HG03442 (cell line): ENCODE data around the gene DNAAF6.
"Not testable (repeated sequence)": the region's sequence is repeated elsewhere in the genome, so short reads cannot be mapped to it uniquely, and the experiment has no call there.

Experiments used
- ATAC-seq: cut with Tn5 transposase; IDR thresholded peaks from one replicate; pipeline ENCODE4 v1.9.1; 2021; ENCODE audit warnings: mild to moderate bottlenecking, moderate library complexity; ENCODE audit not compliant: unreplicated experiment

The DNAAF6 gene

GRCh38 chrX:107205770-107206696 lies at the start of gene DNAAF6, which contains the start of gene NUP62CL:
Gene DNAAF6 (plus strand): TSS chrX:107206611. CDS start chrX:107212876, 6,265 bp downstream.
Gene NUP62CL (minus strand): TSS chrX:107206433. CDS start chrX:107175146, 31,287 bp downstream.
- peak; percentile 97 for ATAC-seq

- ATAC-seq: not testable (repeated sequence)
Measured at GRCh38 chrX:107157618-107158017, 48.8 kb upstream of the DNAAF6 start.

GRCh38 chrX:107167163-107167921 lies 39.1 kb upstream of the DNAAF6 start:
- ATAC-seq: no peak

- no peak for ATAC-seq
Measured at GRCh38 chrX:107168257-107168656, 38.2 kb upstream of the DNAAF6 start.

- ATAC-seq: no peak
Measured at GRCh38 chrX:107168712-107169111, 37.7 kb upstream of the DNAAF6 start.

GRCh38 chrX:107171369-107172102 lies 34.9 kb upstream of the DNAAF6 start:
- ATAC-seq: no peak

GRCh38 chrX:107197319-107197718 lies 9.1 kb upstream of the DNAAF6 start:
- no peak for ATAC-seq

- not testable (repeated sequence) for ATAC-seq
Measured at GRCh38 chrX:107198074-107198473, 8.3 kb upstream of the DNAAF6 start.

GRCh38 chrX:107199491-107199890 lies 6.9 kb upstream of the DNAAF6 start:
- no peak for ATAC-seq

GRCh38 chrX:107204068-107204605 lies 2.3 kb upstream of the DNAAF6 start:
- ATAC-seq: no peak

GRCh38 chrX:107206697-107207065 lies 270 bp downstream of the DNAAF6 start:
- no peak for ATAC-seq

GRCh38 chrX:107207089-107207488 lies 678 bp downstream of the DNAAF6 start:
- no peak for ATAC-seq

GRCh38 chrX:107207943-107208342 lies 1.5 kb downstream of the DNAAF6 start:
- no peak for ATAC-seq

GRCh38 chrX:107213477-107213876 lies 7.1 kb downstream of the DNAAF6 start:
- ATAC-seq: no peak

GRCh38 chrX:107226757-107227156 lies 20.3 kb downstream of the DNAAF6 start:
- no peak for ATAC-seq

- no peak for ATAC-seq
Measured at GRCh38 chrX:107227780-107228485, 21.5 kb downstream of the DNAAF6 start.

GRCh38 chrX:107228486-107228819 lies 22.0 kb downstream of the DNAAF6 start:
- no peak for ATAC-seq

- ATAC-seq: no peak
Measured at GRCh38 chrX:107272431-107272921, 66.1 kb downstream of the DNAAF6 start.

- no peak for ATAC-seq
Measured at GRCh38 chrX:107273795-107274194, 67.4 kb downstream of the DNAAF6 start.

- no peak for ATAC-seq
Measured at GRCh38 chrX:107288676-107289075, 82.3 kb downstream of the DNAAF6 start.
